ENCODE measurements around the gene SLC7A10.
"Not testable (repeated sequence)": the region's sequence is repeated elsewhere in the genome, so short reads cannot be mapped to it uniquely, and the experiment has no call there.

SLC7A10 gene

GRCh38 chr19:33238481-33239149 is 13.0 kb upstream of the SLC7A10 start:
- DNase-seq (ENCODE audit: low read depth), result no peak

- no peak for DNase-seq (ENCODE audit: low read depth)
These were observed 11.2 kb upstream of the SLC7A10 start for GRCh38 chr19:33236696-33237390.

- DNase-seq (ENCODE audit: low read depth), result no peak
These were observed 10.3 kb upstream of the SLC7A10 start for GRCh38 chr19:33235996-33236350.

- peak; percentile 34 for DNase-seq (ENCODE audit: low read depth)
These were observed 9.8 kb upstream of the SLC7A10 start for GRCh38 chr19:33235269-33235995.

GRCh38 chr19:33234736-33235135 is 9.1 kb upstream of the SLC7A10 start:
- no peak for DNase-seq (ENCODE audit: low read depth)

GRCh38 chr19:33234092-33234491 is 8.4 kb upstream of the SLC7A10 start:
- no peak for DNase-seq (ENCODE audit: low read depth)

- DNase-seq (ENCODE audit: low read depth), result no peak
These were observed 7.6 kb upstream of the SLC7A10 start for GRCh38 chr19:33233056-33233873.

- DNase-seq (ENCODE audit: low read depth), result no peak
These were observed 7.0 kb upstream of the SLC7A10 start for GRCh38 chr19:33232656-33233055.

GRCh38 chr19:33231511-33231910 is 5.9 kb upstream of the SLC7A10 start:
- DNase-seq (ENCODE audit: low read depth), result no peak

GRCh38 chr19:33229962-33230361 is 4.3 kb upstream of the SLC7A10 start:
- DNase-seq (ENCODE audit: low read depth), result no peak

- no peak for DNase-seq (ENCODE audit: low read depth)
These were observed 2.4 kb upstream of the SLC7A10 start for GRCh38 chr19:33227870-33228599.

- no peak for DNase-seq (ENCODE audit: low read depth)
These were observed 1.6 kb upstream of the SLC7A10 start for GRCh38 chr19:33227242-33227650.

- no peak for DNase-seq (ENCODE audit: low read depth)
These were observed 1.0 kb upstream of the SLC7A10 start for GRCh38 chr19:33226550-33227241.

GRCh38 chr19:33224694-33225457 is 774 bp downstream of the SLC7A10 start:
- no peak for DNase-seq (ENCODE audit: low read depth)

GRCh38 chr19:33222255-33222654 is 3.4 kb downstream of the SLC7A10 start:
- not testable (repeated sequence) for DNase-seq (ENCODE audit: low read depth)

- DNase-seq (ENCODE audit: low read depth), result no peak
These were observed 4.0 kb downstream of the SLC7A10 start for GRCh38 chr19:33221638-33222037.

- no peak for DNase-seq (ENCODE audit: low read depth)
These were observed 4.9 kb downstream of the SLC7A10 start for GRCh38 chr19:33220735-33221134.

- no peak for DNase-seq (ENCODE audit: low read depth)
These were observed 5.5 kb downstream of the SLC7A10 start for GRCh38 chr19:33220115-33220514.

GRCh38 chr19:33219261-33219815 is 6.3 kb downstream of the SLC7A10 start:
- DNase-seq (ENCODE audit: low read depth), result no peak

GRCh38 chr19:33217881-33218280 is 7.8 kb downstream of the SLC7A10 start:
- no peak for DNase-seq (ENCODE audit: low read depth)
